Adipose tissue (tissue), 3 donors: Measurements from ENCODE around the gene PLAAT4. TPM values are rescaled to one million over a fixed set of nuclear protein-coding genes. Genes with fewer than 3 reads are reported as not detected.
"Not testable (repeated sequence)": the region's sequence is repeated elsewhere in the genome, so short reads cannot be mapped to it uniquely, and the experiment has no call there.

Source experiments
- H3K27ac ChIP-seq: one replicate; pipeline ENCODE4 v1.5.1; 2013; ENCODE audit warnings: low read depth, low read length
- WGBS, 3 donors: extraction: QIAGEN DNeasy Blood & Tissue Kit; methylation state at CpG; one replicate each; pipeline ENCODE4 v1.1.7; 2013; 5-methylcytosine and 5-hydroxymethylcytosine counted together
- polyA plus RNA-seq, 3 donors: library from polyadenylated mRNA; stranded (reverse); fragments of 200-250 nt; gene quantifications; one replicate each; pipeline ENCODE4 v1.2.3, GENCODE V29; 2013
- donor health status: healthy with polysubstance abuse.
- donor health status: Bipolar disorder and iron deficiency.
- donor health status: healthy.

Gene PLAAT4
- polyA plus RNA-seq, 3 donors: 7.7 to 53.9 (median 20.1) TPM

GRCh38 chr11:63508009-63508408 lies 28.6 kb upstream of the PLAAT4 start:
- no peak overlapping the region for H3K27ac ChIP-seq
- WGBS, 3 donors: 57 to 83% (median 80%) methylated on average over 3 of the region's 3 CpGs

GRCh38 chr11:63508745-63509144 lies 27.9 kb upstream of the PLAAT4 start:
- H3K27ac ChIP-seq: no peak overlapping the region
- 71 to 92% (median 80%) methylated on average over 12 of the region's 12 CpGs for WGBS, 3 donors

GRCh38 chr11:63510360-63511047 lies 26.1 kb upstream of the PLAAT4 start:
- WGBS, 3 donors: 62 to 72% (median 69%) methylated on average over 7 of the region's 7 CpGs
- H3K27ac ChIP-seq: no peak overlapping the region

- H3K27ac ChIP-seq: no peak overlapping the region
- 81 to 88% (median 85%) methylated on average over 11 of the region's 11 CpGs for WGBS, 3 donors
Measured at GRCh38 chr11:63511048-63511748, 25.4 kb upstream of the PLAAT4 start.

- no peak overlapping the region for H3K27ac ChIP-seq
- WGBS, 3 donors: 86 to 91% (median 89%) methylated on average over 7 of the region's 7 CpGs
Measured at GRCh38 chr11:63512816-63513215, 23.8 kb upstream of the PLAAT4 start.

- no peak overlapping the region for H3K27ac ChIP-seq
- WGBS, 3 donors: 91 to 97% (median 96%) methylated on average over 5 to 6 of the region's 6 CpGs
Measured at GRCh38 chr11:63516109-63516508, 20.5 kb upstream of the PLAAT4 start.

- 89 to 97% (median 96%) methylated on average over 5 of the region's 5 CpGs for WGBS, 3 donors
Measured at GRCh38 chr11:63517156-63517555, 19.5 kb upstream of the PLAAT4 start.

GRCh38 chr11:63518548-63518947 lies 18.1 kb upstream of the PLAAT4 start:
- 11 to 52% (median 17%) methylated on average over 1 of the region's 1 CpG for whole genome bisulfite sequencing, 3 donors
- H3K27ac ChIP-seq: no peak overlapping the region

More at GRCh38 chr11:63517156-63517555, 19.5 kb upstream of the PLAAT4 start:
- H3K27ac ChIP-seq: no peak overlapping the region

GRCh38 chr11:63520606-63521170 lies 15.9 kb upstream of the PLAAT4 start:
- WGBS, 3 donors: 86 to 91% (median 90%) methylated on average over 5 of the region's 5 CpGs
- no peak overlapping the region for H3K27ac ChIP-seq

- WGBS, 3 donors: 71 to 95% (median 78%) methylated on average over 2 of the region's 2 CpGs
- no peak overlapping the region for H3K27ac ChIP-seq
Measured at GRCh38 chr11:63521896-63522295, 14.7 kb upstream of the PLAAT4 start.

- 68 to 87% (median 84%) methylated on average over 7 of the region's 7 CpGs for WGBS, 3 donors
- H3K27ac ChIP-seq: no peak overlapping the region
Measured at GRCh38 chr11:63523151-63523550, 13.5 kb upstream of the PLAAT4 start.

- H3K27ac ChIP-seq: no peak overlapping the region
- WGBS, 3 donors: 81 to 93% (median 83%) methylated on average over 2 of the region's 2 CpGs
Measured at GRCh38 chr11:63527667-63528066, 8.9 kb upstream of the PLAAT4 start.

GRCh38 chr11:63528156-63528555 lies 8.5 kb upstream of the PLAAT4 start:
- H3K27ac ChIP-seq: not testable (repeated sequence)
- 27 to 66% (median 44%) methylated on average over 4 to 8 of the region's 11 CpGs for WGBS, 3 donors

- not testable (repeated sequence) for H3K27ac ChIP-seq
Measured at GRCh38 chr11:63528729-63529278, 7.8 kb upstream of the PLAAT4 start.

GRCh38 chr11:63529373-63529772 lies 7.2 kb upstream of the PLAAT4 start:
- H3K27ac ChIP-seq: not testable (repeated sequence)
- 72 to 87% (median 83%) methylated on average over 6 of the region's 6 CpGs for WGBS, 3 donors

More at GRCh38 chr11:63528729-63529278, 7.8 kb upstream of the PLAAT4 start:
- WGBS, 3 donors: 68 to 91% (median 76%) methylated on average over 1 of the region's 3 CpGs

GRCh38 chr11:63530021-63530420 lies 6.6 kb upstream of the PLAAT4 start:
- WGBS, 3 donors: 95 to 98% (median 98%) methylated on average over 2 of the region's 2 CpGs
- H3K27ac ChIP-seq: no peak overlapping the region

GRCh38 chr11:63531074-63531792 lies 5.4 kb upstream of the PLAAT4 start:
- H3K27ac ChIP-seq: not testable (repeated sequence)
- 62 to 77% (median 64%) methylated on average over 4 of the region's 6 CpGs for WGBS, 3 donors

- H3K27ac ChIP-seq: no peak overlapping the region
- WGBS, 3 donors: 51 to 87% (median 61%) methylated on average over 2 of the region's 2 CpGs
Measured at GRCh38 chr11:63532117-63532516, 4.5 kb upstream of the PLAAT4 start.
